HEK293T (cell line): Measurements from ENCODE around the gene ZC3H12A.

ENCODE experiments used
- ELF4 ChIP-seq: fragments of 450-650 bp; IDR thresholded peaks from 2 replicates; pipeline ENCODE4 v1.6.1; 2017; ENCODE audit warnings: antibody characterized with exemption
- L3MBTL2 ChIP-seq: fragments of 450-650 bp; conservative IDR thresholded peaks from 2 replicates; pipeline ENCODE4 v1.6.1; 2016; ENCODE audit warnings: mild to moderate bottlenecking
- PKNOX1 ChIP-seq: fragments of 450-650 bp; IDR thresholded peaks from 2 replicates; pipeline ENCODE4 v1.6.1; 2016
- SP1 ChIP-seq: fragments of 450-650 bp; IDR thresholded peaks from 2 replicates; pipeline ENCODE4 v1.6.1; 2017

GRCh38 chr1:37458551-37458950 lies 15.8 kb upstream of the ZC3H12A start:
- TF ChIP-seq SP1 (no peak), ELF4 (no peak), PKNOX1 (no peak), L3MBTL2 (no peak)
